SH-SY5Y (cell line): ENCODE results near the gene MT4.

Experiments used
- GATA2 ChIP-seq: IDR thresholded peaks from 2 replicates; pipeline ENCODE4 v1.6.1; 2011; ENCODE audit warnings: mild to moderate bottlenecking, low read depth, low read length
- GATA3 ChIP-seq: IDR thresholded peaks from 2 replicates; pipeline ENCODE4 v1.6.1; 2011; ENCODE audit warnings: low read depth, mild to moderate bottlenecking, low read length, moderate library complexity

- TF ChIP-seq GATA3 = no peak
- peak; percentile 64 for TF ChIP-seq GATA2
Observed at GRCh38 chr16:56600398-56600999, 35.6 kb downstream of the MT4 start.
